Tibial artery (tissue), 4 donors: ENCODE measurements around the gene NHERF2.
A peak's percentile ranks its signal among the peaks of the same experiment; 100 is the strongest.

Experiments
- DNase-seq, 2 donors: peaks; one replicate each; pipeline ENCODE4 v3.0.0-alpha.2; 2019
- H3K27ac ChIP-seq, 2 donors: fragments of 200-600 bp; sonication (generic) in 1 of 2; 1 replicate in 1 of 2; 2 replicates in 1 of 2; pipeline ENCODE4 v1.5.1; 2018 to 2019; ENCODE audit warnings: mild to moderate bottlenecking in 1 of 2
- H3K27me3 ChIP-seq, 2 donors: fragments of 200-600 bp; sonication (generic) in 1 of 2; one replicate each; pipeline versions ENCODE4 v1.5.1 to v1.6.0; 2016 to 2019
- H3K36me3 ChIP-seq, 3 donors: fragments of 200-600 bp; sonication (generic) in 2 of 3; one replicate each; pipeline ENCODE4 v1.5.1; 2016 to 2019; ENCODE audit warnings: mild to moderate bottlenecking in 2 of 3
- H3K4me1 ChIP-seq, 4 donors: fragments of 200-600 bp; sonication (generic) in 2 of 4; 1 replicate in 3 of 4; 2 replicates in 1 of 4; pipeline ENCODE4 v1.5.1; 2016 to 2019
- H3K4me3 ChIP-seq, 2 donors: fragments of 200-600 bp; sonication (generic) in 1 of 2; 1 replicate in 1 of 2; 2 replicates in 1 of 2; pipeline ENCODE4 v1.5.1; 2018 to 2019; ENCODE audit warnings: mild to moderate bottlenecking in 2 of 2
- H3K9me3 ChIP-seq, 3 donors: fragments of 200-600 bp; sonication (generic) in 1 of 3; one replicate each; pipeline ENCODE4 v1.5.1; 2016 to 2019
- CTCF ChIP-seq, 2 experiments: fragments of 200-600 bp in 1 of 2; fragments of 450-650 bp in 1 of 2; IDR thresholded peaks; one replicate each; pipeline ENCODE4 v1.5.1; 2017 to 2019; ENCODE audit warnings: antibody characterized with exemption in 2 of 2, mild to moderate bottlenecking in 1 of 2, moderate library complexity in 1 of 2
- intact Hi-C: fragments of 100-400 bp; cut with DNase I; formaldehyde crosslinking; loops from one replicate; pipeline ENCODE4 v1.15.0; 2023; ENCODE audit warnings: low total_unique reads

NHERF2 gene

GRCh38 chr16:2053897-2054296 lies 27.2 kb downstream of the NHERF2 start:
- no peak for TF ChIP-seq CTCF (IDR thresholded peaks at IDR 0.05)
- peaks cover 0 to 7% (median 5%) of the 10 kb centered on the region in 4 donors for H3K4me1 ChIP-seq
- intact Hi-C loops = no loop called here
- DNase-seq = no peak
- no peak overlapping the region for H3K4me3 ChIP-seq
- no peak overlapping the region for H3K27ac ChIP-seq
- no peaks in the 10 kb centered on the region for H3K9me3 ChIP-seq
- peaks cover 36 to 88% (median 73%) of the 10 kb centered on the region in 3 donors for H3K36me3 ChIP-seq
- no peaks in the 10 kb centered on the region for H3K27me3 ChIP-seq

GRCh38 chr16:2054543-2055245 lies 28.0 kb downstream of the NHERF2 start:
- Histone ChIP-seq H3K36me3 (peaks cover 36 to 94% (median 74%) of the 10 kb centered on the region in 3 donors), H3K27me3 (no peaks in the 10 kb centered on the region), H3K27ac (no peak overlapping the region), H3K9me3 (no peaks in the 10 kb centered on the region), H3K4me1 (no peaks in the 10 kb centered on the region), H3K4me3 (no peak overlapping the region)
- no peak for DNase-seq
- intact Hi-C loops = no loop called here
- no peak for TF ChIP-seq CTCF (IDR thresholded peaks at IDR 0.05)

GRCh38 chr16:2056077-2056476 lies 29.4 kb downstream of the NHERF2 start:
- intact Hi-C loops = no loop called here
- Histone ChIP-seq H3K4me3 (no peak overlapping the region), H3K9me3 (no peaks in the 10 kb centered on the region), H3K36me3 (peaks cover 41 to 97% (median 76%) of the 10 kb centered on the region in 3 donors), H3K27ac (no peak overlapping the region), H3K27me3 (no peaks in the 10 kb centered on the region), H3K4me1 (no peaks in the 10 kb centered on the region)
- no peak for DNase-seq
- peak; percentile 15 to 22 for TF ChIP-seq CTCF (IDR thresholded peaks at IDR 0.05)

- Histone ChIP-seq H3K27me3 (no peaks in the 10 kb centered on the region), H3K36me3 (peaks cover 38 to 97% (median 77%) of the 10 kb centered on the region in 3 donors), H3K27ac (no peak overlapping the region), H3K4me3 (no peak overlapping the region), H3K4me1 (no peaks in the 10 kb centered on the region), H3K9me3 (no peaks in the 10 kb centered on the region)
- intact Hi-C loops = no loop called here
- no peak for TF ChIP-seq CTCF (IDR thresholded peaks at IDR 0.05)
- DNase-seq = no peak
These were observed 30.1 kb downstream of the NHERF2 start for GRCh38 chr16:2056681-2057407.

GRCh38 chr16:2057438-2057837 lies 30.7 kb downstream of the NHERF2 start:
- no peak for TF ChIP-seq CTCF (IDR thresholded peaks at IDR 0.05)
- no peaks in the 10 kb centered on the region for H3K4me1 ChIP-seq
- no peaks in the 10 kb centered on the region for H3K27me3 ChIP-seq
- intact Hi-C loops = no loop called here
- peaks cover 38 to 97% (median 77%) of the 10 kb centered on the region in 3 donors for H3K36me3 ChIP-seq
- H3K4me3 ChIP-seq = no peak overlapping the region
- no peaks in the 10 kb centered on the region for H3K9me3 ChIP-seq
- no peak overlapping the region for H3K27ac ChIP-seq
- no peak for DNase-seq
